ENCODE measurements around the gene ST6GALNAC5.

ST6GALNAC5 gene

GRCh38 chr1:76998582-76999223, 131.4 kb downstream of the ST6GALNAC5 start:
- no peak for DNase-seq (ENCODE audit: low read depth in 2 of 3, low spot score in 1 of 3)

- no peak for DNase-seq (ENCODE audit: low read depth in 2 of 3, low spot score in 1 of 3)
Observed at GRCh38 chr1:77007675-77008074, 140.4 kb downstream of the ST6GALNAC5 start.

- no peak for DNase-seq (ENCODE audit: low read depth in 2 of 3, low spot score in 1 of 3)
Observed at GRCh38 chr1:77010937-77011336, 143.7 kb downstream of the ST6GALNAC5 start.

GRCh38 chr1:77012066-77012465, 144.8 kb downstream of the ST6GALNAC5 start:
- no peak for DNase-seq (ENCODE audit: low read depth in 2 of 3, low spot score in 1 of 3)

DNA sequence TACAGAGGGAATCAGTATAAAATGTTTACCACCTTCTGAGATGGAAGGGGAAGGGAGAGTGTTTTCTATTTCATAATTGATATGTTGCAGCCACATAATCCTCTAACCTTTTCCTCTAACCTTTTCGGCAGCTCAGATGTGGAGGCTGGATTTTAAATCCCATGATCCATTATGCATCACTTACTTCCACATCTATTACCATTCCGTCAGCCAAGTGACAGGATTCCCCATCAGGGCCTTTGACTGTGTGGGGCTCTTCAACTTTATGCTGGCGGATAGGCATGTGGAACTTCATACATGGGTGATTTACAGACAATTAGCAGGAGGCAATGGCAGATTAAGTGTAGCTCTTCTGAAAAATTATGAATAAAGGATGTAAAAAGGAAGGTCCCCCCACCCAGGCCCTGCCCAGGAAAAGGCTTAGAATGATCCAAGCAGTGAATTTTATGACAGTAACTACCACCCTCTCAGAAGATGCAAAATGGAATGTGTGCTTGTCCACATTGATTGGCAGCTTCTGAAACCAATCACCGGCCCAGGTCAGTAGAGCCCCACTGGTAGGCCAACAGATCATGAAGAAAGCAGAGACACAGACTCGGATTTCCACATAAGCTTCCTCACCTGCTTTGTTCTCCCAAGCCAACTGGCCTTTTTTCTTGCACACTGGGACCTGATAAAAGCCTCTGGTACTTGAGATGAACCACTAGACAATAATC, 147.0 kb downstream of the ST6GALNAC5 start:
- DNase-seq (ENCODE audit: low read depth in 2 of 3, low spot score in 1 of 3), result no peak

DNA sequence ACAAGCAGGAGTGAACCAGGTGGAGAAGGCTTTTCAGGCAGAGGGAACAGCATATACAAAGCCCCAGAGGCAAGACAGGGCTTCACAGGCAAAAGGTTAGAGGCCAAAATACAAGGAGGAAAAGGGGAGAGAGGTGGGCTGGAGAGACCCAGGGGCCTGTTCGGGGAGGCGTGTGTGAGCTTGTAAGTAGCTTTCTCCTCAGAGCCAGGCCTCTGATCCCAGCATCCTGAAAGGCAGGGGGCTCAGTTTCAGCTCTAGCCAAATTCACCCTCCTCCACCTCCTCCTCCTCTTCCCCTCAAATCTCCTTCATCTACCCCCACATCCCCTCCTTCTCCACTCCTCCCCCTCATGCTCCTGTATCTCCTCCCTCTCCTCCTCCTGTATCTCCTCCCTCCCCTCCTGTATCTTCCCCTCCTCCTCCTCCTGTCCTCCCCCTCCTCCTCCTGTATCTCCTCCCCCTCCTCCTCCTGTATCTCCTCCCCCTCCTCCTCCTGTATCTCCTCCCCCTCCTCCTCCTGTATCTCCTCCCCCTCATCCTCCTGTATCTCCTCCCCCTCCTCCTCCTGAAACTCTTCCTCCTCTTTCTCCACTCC, 148.6 kb downstream of the ST6GALNAC5 start:
- DNase-seq (ENCODE audit: low read depth in 2 of 3, low spot score in 1 of 3), result no peak

DNA sequence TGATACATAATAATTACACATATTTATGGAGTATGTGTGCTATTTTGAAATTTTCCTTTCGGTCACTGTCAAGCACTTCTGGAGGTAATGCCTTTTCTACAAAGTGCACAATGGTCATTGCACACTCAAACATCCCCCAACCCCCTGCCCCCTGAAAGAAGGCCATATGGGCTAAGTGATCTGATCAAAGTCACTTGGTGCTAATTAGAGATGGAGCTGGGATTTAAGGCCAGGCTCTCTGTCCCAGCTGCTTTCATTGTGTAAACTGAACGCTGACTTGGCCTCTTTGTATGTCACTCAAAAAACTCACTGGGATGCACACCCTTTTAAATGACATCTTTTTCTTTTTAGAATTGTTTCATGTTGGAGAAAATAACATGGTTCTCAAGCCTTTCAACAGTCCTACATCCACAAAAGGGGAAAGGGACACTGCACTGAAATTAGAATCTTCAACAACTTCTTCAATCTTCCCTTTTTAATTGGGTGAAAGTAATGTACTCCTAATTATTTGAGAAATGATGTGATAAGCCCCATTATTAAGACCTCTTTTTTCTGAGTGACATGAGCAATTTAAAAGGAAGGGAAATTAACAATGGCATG, 149.2 kb downstream of the ST6GALNAC5 start:
- DNase-seq (ENCODE audit: low read depth in 2 of 3, low spot score in 1 of 3), result no peak

DNA sequence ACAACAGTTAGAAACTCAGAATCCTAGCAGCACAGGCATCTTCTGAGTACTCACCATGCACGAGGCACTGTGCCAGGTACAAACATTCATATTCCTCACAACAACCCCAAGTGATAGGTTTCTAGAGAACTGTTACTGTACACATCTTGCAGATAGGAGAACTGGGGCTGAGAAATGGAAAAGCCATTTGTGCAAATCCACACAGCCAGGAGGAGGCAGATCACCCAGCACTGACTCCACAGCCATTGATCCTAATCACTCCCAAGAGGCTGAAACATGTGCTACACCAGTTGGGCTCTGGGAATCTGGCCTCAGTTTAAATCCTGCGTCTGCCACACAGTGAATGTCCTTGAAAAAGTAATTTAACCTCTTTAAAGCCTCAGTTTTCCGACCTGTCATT, 151.0 kb downstream of the ST6GALNAC5 start:
- no peak for DNase-seq (ENCODE audit: low read depth in 2 of 3, low spot score in 1 of 3)

GRCh38 chr1:77018761-77019160, 151.5 kb downstream of the ST6GALNAC5 start:
- no peak for DNase-seq (ENCODE audit: low read depth in 2 of 3, low spot score in 1 of 3)

- no peak for DNase-seq (ENCODE audit: low read depth in 2 of 3, low spot score in 1 of 3)
Observed at GRCh38 chr1:77021732-77022131, 154.5 kb downstream of the ST6GALNAC5 start.

DNA sequence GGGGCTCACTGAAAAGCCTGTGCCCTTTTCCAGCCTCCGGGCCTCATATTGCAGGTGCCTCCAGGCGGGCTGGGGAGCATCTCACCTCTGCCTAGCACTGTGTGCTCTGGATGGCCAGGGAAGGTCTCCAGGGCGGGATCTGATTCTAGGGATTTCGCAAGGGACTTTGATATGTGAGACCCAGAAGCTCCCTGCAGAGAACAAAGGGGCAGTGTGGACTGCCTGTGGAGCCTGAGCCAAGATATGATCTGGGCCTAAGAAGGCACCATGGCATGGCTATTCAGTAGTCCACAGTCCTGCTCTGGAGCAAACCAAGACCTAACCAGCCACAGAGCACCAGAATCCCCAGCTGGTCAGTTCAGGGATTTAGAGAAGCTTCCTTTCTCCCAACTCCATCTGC, 157.2 kb downstream of the ST6GALNAC5 start:
- no peak for DNase-seq (ENCODE audit: low read depth in 2 of 3, low spot score in 1 of 3)

GRCh38 chr1:77025599-77025998, 158.3 kb downstream of the ST6GALNAC5 start:
- DNase-seq (ENCODE audit: low read depth in 2 of 3, low spot score in 1 of 3), result no peak

GRCh38 chr1:77026135-77026534, 158.9 kb downstream of the ST6GALNAC5 start:
- no peak for DNase-seq (ENCODE audit: low read depth in 2 of 3, low spot score in 1 of 3)

DNA sequence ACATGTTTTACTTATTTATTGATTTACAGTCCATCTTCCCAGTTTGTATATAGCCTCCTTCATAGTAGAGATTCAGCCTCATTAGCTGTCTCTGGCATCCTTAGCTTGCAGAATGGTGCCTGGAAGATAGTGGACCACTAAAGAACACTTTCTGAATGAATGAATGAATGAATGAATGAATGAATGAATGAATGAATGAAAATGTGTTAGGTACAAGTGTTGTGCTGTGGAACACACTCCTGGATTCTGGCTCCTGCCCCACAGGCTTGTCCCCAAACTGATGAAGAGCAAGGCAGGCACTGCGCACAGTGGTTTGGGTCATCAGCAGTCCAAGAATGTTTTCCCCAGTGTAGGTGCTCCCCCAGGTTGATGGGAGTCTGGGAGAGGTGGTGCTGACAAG, 159.4 kb downstream of the ST6GALNAC5 start:
- no peak for DNase-seq (ENCODE audit: low read depth in 2 of 3, low spot score in 1 of 3)

DNA sequence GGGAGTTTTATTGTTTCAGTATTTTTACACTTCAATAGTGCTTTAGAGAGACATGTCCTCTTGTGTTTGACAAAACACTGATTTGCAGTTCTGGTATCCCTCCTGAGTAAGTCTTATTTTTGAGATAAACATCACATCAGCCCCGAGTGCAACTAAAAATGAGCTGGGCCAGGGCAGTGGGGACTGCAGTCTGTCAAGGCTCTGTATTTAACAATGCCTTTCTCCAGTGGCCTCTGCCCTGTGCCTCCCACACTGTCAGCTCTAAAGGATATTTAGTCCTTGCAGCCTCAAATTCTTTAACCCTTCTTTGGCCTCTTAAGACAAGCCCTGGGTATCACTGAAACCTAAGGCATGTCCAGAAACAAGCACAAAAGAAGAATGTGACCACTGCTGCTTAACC, 160.6 kb downstream of the ST6GALNAC5 start:
- no peak for DNase-seq (ENCODE audit: low read depth in 2 of 3, low spot score in 1 of 3)

DNA sequence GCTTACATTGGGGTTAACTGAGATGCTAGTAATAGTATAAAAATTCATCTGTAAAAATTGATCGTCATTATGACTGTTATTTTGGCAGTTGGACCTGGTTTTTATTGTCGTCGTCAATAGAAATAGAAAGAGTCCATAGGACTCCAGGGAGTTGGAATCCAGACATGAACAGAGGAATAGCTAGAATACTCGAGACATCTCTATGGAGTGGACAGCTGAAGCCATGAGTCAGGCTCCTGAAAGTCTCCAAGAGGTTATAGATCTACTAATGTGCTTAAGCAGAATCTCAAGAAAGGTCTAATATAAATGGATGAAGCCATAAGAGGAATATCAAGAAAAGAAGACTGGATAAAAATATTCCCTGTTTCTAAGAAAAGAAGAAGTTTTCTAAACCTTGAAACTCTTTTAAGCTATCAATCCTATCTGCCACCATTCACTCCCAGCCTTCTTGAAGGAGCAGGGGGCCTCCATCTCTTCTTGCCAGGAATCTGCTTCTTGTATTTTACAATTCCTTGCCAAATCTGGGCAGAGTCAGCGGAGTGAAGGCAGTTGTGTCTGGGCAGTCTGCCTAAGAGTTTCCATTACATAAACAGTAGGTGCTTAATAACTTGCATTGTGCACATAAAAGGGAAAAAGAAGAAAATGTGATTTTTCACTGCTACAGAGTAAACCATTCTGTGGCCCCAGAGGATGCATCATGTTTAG, 163.3 kb downstream of the ST6GALNAC5 start:
- no peak for DNase-seq (ENCODE audit: low read depth in 2 of 3, low spot score in 1 of 3)

- DNase-seq (ENCODE audit: low read depth in 2 of 3, low spot score in 1 of 3), result no peak
Observed at GRCh38 chr1:77031106-77031662, 163.9 kb downstream of the ST6GALNAC5 start.

DNA sequence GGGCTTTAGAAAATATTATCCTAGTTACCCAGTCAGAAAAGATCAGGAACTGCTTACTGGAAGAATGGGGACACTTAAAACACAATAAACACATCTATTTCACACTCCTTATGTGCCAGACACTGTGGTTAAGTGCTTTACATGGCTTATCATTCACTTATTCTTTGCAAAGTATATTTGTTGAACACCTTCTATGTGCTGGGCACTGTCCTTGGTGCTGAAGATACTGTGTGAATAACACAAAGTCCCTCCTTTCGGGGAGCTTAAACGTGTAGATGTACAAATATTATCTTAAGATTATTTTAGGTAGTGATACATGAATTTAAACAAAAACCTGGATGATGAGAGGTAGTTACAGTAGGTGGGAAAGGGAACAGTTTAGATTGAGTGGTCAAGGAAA, 169.3 kb downstream of the ST6GALNAC5 start:
- no peak for DNase-seq (ENCODE audit: low read depth in 2 of 3, low spot score in 1 of 3)

DNA sequence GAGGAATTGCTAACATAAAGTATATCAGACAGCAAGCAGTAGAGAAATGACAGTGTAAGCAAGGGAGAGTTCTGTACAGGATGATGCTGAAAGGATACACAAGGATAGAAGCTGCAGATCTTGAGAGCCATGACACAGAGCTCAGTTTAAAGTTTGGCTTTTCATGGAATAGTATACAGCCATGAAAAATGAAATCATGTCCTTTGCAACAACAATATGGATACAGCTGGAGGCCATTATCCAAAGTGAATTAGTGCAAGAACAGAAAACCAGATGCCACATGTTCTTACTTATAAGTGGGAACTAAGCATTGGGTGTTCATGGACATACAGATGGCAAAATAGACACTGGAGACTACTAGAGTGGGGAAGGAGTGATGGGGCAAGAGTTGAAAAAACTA, 169.8 kb downstream of the ST6GALNAC5 start:
- DNase-seq (ENCODE audit: low read depth in 2 of 3, low spot score in 1 of 3), result no peak

- no peak for DNase-seq (ENCODE audit: low read depth in 2 of 3, low spot score in 1 of 3)
Observed at GRCh38 chr1:77038000-77038399, 170.7 kb downstream of the ST6GALNAC5 start.

GRCh38 chr1:77039111-77039510, 171.8 kb downstream of the ST6GALNAC5 start:
- DNase-seq (ENCODE audit: low read depth in 2 of 3, low spot score in 1 of 3), result no peak

All from stimulated activated CD4-positive, alpha-beta T cell treated with anti-CD3 and anti-CD28 coated beads, Interleukin-12 subunit alpha, Interleukin-12 subunit beta, amount 100 ng/mL, for 48 hours (primary cell).